ENCODE data around the gene AOX1. TPM values are rescaled to one million over a fixed set of nuclear protein-coding genes. Genes with fewer than 3 reads are reported as not detected.
A peak's percentile ranks its signal among the peaks of the same experiment; 100 is the strongest.

The AOX1 gene
- total RNA-seq, 1 experiment from 2014 or later, result 5.1 TPM

DNA sequence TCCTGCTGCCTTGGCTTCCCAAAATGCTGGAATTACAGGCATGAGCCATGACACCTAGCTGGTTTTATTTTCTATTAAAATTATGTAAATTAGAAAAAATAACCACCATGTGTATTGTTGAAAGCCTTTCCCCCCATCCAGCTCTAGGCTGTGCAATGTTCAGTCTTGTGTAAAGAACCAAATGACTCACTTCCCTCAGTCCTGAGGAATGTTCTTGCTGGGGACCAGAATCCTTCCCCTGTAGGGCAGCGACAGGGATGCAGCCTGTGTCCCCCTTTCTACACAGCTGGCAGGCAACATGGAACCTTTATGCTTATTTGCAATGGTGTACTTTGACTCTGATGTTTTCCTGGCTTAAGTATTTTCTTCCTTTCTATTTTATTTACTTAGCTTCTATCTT, 29.4 kb downstream of the AOX1 start:
- Histone ChIP-seq H4K20me1 (ENCODE audit: insufficient read depth) (no peaks in the 10 kb centered on the region), H3K79me2 (ENCODE audit: low read depth) (no peaks in the 10 kb centered on the region), H2AFZ (no peak overlapping the region), H3K27me3 (ENCODE audit: insufficient read depth, low read depth) (no peaks in the 10 kb centered on the region), H3K4me3 (no peak overlapping the region), H3K4me2 (no peak overlapping the region; the same call in 1 of the 2 replicates), H3K36me3 (ENCODE audit: low read depth) (no peaks in the 10 kb centered on the region), H3F3A (ENCODE audit: insufficient read depth, low read depth) (peaks cover 15% of the 10 kb centered on the region), H3K9me3 (ENCODE audit: insufficient read depth, low read depth) (peaks cover 4% of the 10 kb centered on the region; the same call in 1 of the 2 replicates), H3K4me1 (replicated peaks; ENCODE audit: insufficient read depth) (peaks cover 25% of the 10 kb centered on the region), H3K9me2 (ENCODE audit: insufficient read depth) (no peaks in the 10 kb centered on the region), H3K27ac (peak overlapping the region; percentile 17; the same call in 1 of the 2 replicates)
- intact Hi-C loops (cut with micrococcal nuclease; ENCODE audit: unreplicated experiment), result no loop called here
- ChIA-PET CTCF (interaction anchor here (0.6 kb wide), 1 partner anchor 52 kb away, joined by 4 read pairs; no protein-coding TSS in a partner anchor), POLR2A (ENCODE audit: unreplicated experiment) (interaction anchor here (0.6 kb wide), 1 partner anchor 210 kb away, joined by 4 read pairs; no protein-coding TSS in a partner anchor)
- TF ChIP-seq, protein P1, sequence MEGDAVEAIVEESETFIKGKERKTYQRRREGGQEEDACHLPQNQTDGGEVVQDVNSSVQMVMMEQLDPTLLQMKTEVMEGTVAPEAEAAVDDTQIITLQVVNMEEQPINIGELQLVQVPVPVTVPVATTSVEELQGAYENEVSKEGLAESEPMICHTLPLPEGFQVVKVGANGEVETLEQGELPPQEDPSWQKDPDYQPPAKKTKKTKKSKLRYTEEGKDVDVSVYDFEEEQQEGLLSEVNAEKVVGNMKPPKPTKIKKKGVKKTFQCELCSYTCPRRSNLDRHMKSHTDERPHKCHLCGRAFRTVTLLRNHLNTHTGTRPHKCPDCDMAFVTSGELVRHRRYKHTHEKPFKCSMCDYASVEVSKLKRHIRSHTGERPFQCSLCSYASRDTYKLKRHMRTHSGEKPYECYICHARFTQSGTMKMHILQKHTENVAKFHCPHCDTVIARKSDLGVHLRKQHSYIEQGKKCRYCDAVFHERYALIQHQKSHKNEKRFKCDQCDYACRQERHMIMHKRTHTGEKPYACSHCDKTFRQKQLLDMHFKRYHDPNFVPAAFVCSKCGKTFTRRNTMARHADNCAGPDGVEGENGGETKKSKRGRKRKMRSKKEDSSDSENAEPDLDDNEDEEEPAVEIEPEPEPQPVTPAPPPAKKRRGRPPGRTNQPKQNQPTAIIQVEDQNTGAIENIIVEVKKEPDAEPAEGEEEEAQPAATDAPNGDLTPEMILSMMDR (conservative IDR thresholded peaks at IDR 0.05), result 0 out of 2 replicates have a peak, but pooled peaks have one; percentile 21
- TF ChIP-seq EZH2 (IDR thresholded peaks at IDR 0.05; ENCODE audit: low read depth), result no peak
- no TSS peak for BruUV-seq (replicated peaks)
- peak; percentile 38 to 82 for DNase-seq

DNA sequence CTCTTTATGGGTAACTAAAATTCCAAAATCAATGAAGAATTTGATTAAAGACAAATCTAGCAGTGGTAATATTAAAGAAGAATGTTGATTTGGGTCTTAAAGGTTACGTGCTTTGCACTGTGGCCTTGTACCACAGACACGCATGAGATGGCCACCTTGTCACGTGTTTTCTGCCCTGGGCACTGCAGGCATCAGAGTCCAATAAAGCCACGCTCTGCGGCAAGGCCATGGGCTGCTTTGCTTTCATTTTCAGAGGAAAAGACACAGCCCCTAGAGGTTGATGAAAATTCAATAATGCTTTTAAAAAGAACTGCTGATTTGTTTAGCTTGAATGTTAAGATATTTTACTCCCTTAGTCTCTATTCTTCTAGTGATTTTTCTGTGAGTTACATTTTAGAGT, 30.4 kb downstream of the AOX1 start:
- Histone ChIP-seq H3K36me3 (ENCODE audit: low read depth) (no peaks in the 10 kb centered on the region), H3K4me1 (replicated peaks; ENCODE audit: insufficient read depth) (peaks cover 25% of the 10 kb centered on the region), H3K27ac (no peak overlapping the region), H3K9me2 (ENCODE audit: insufficient read depth) (no peaks in the 10 kb centered on the region), H3K9me3 (ENCODE audit: insufficient read depth, low read depth) (peaks cover 4% of the 10 kb centered on the region; the same call in 1 of the 2 replicates), H3K4me3 (no peak overlapping the region), H3K4me2 (no peak overlapping the region), H3K27me3 (ENCODE audit: insufficient read depth, low read depth) (no peaks in the 10 kb centered on the region), H4K20me1 (ENCODE audit: insufficient read depth) (no peaks in the 10 kb centered on the region), H3K79me2 (ENCODE audit: low read depth) (no peaks in the 10 kb centered on the region), H3F3A (ENCODE audit: insufficient read depth, low read depth) (peaks cover 15% of the 10 kb centered on the region), H2AFZ (no peak overlapping the region)
- POLR2A ChIA-PET (ENCODE audit: unreplicated experiment), result no interaction called here
- no TSS peak for BruUV-seq (replicated peaks)
- CTCF ChIA-PET, result interaction anchor here (0.6 kb wide), 1 partner anchor 120 kb away, joined by 9 read pairs; no protein-coding TSS in a partner anchor
- no peak for TF ChIP-seq EZH2 (IDR thresholded peaks at IDR 0.05; ENCODE audit: low read depth)
- TF ChIP-seq, protein P1 (conservative IDR thresholded peaks at IDR 0.05), result no peak
- DNase-seq, result no peak
- intact Hi-C loops (cut with micrococcal nuclease; ENCODE audit: unreplicated experiment), result no loop called here

DNA sequence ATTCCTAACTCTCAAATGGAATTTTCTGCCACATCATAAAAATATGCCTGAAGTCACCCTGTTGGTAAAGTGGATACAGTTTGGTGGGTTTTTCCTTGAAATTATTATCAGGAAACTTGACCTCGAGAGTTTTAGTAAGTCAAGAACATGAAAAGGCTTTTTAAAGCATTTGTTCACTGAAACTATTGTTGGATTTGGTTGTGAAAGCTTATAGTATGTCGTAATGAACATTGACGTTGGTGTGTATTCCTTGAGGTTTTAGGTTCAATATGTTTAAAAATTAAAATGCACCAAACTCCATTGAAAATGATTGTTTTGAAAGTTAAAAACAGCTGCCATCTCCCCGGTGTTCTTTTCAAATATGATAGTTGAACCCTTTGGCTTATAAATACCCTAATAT, 30.8 kb downstream of the AOX1 start:
- Histone ChIP-seq H3K27ac (no peak overlapping the region), H3K4me1 (replicated peaks; ENCODE audit: insufficient read depth) (peaks cover 25% of the 10 kb centered on the region), H2AFZ (no peak overlapping the region), H4K20me1 (ENCODE audit: insufficient read depth) (no peaks in the 10 kb centered on the region), H3K36me3 (ENCODE audit: low read depth) (no peaks in the 10 kb centered on the region), H3K27me3 (ENCODE audit: insufficient read depth, low read depth) (no peaks in the 10 kb centered on the region), H3K4me3 (no peak overlapping the region), H3F3A (ENCODE audit: insufficient read depth, low read depth) (peaks cover 15% of the 10 kb centered on the region), H3K4me2 (no peak overlapping the region), H3K9me2 (ENCODE audit: insufficient read depth) (no peaks in the 10 kb centered on the region), H3K79me2 (ENCODE audit: low read depth) (no peaks in the 10 kb centered on the region), H3K9me3 (ENCODE audit: insufficient read depth, low read depth) (peaks cover 4% of the 10 kb centered on the region; the same call in 1 of the 2 replicates)
- intact Hi-C loops (cut with micrococcal nuclease; ENCODE audit: unreplicated experiment), result no loop called here
- ChIA-PET CTCF (interaction anchor here (0.6 kb wide), 2 partner anchors 120 to 139 kb away, joined by 5 to 9 read pairs; no protein-coding TSS in a partner anchor), POLR2A (ENCODE audit: unreplicated experiment) (no interaction called here)
- no peak for TF ChIP-seq EZH2 (IDR thresholded peaks at IDR 0.05; ENCODE audit: low read depth)
- TF ChIP-seq, protein P1 (conservative IDR thresholded peaks at IDR 0.05), result no peak
- DNase-seq, result no peak
- no TSS peak for BruUV-seq (replicated peaks)

All from PC-9 (cell line).